Measurements from ENCODE around the gene CDAN1. TPM values are rescaled to one million over a fixed set of nuclear protein-coding genes. Genes with fewer than 3 reads are reported as not detected.

The CDAN1 gene
- total and polyA plus RNA-seq, 2 of the 8 experiments (the other 6 are each of a cell fraction or from before 2014, with no cell fraction given): 4.5 to 18.6 TPM

- Histone ChIP-seq H2BK15ac (ENCODE audit: low read length) (no peak overlapping the region), H4K5ac (ENCODE audit: insufficient read length, low read depth, low read length) (no peak overlapping the region), H2AFZ (ENCODE audit: low read length) (no peak overlapping the region), H4K91ac (replicated peaks; ENCODE audit: insufficient read length, low read length) (no peak overlapping the region), H2BK12ac (ENCODE audit: low read depth, low read length) (no peak overlapping the region), H3K18ac (ENCODE audit: extremely low read depth, low read length) (no peak overlapping the region), H3K27me3 (replicated peaks in 1 of 4; ENCODE audit: control insufficient read depth in 3 of 4, extremely low read depth in 1 of 4, insufficient read depth in 3 of 4, low read length in 3 of 4) (no peaks in the 10 kb centered on the region), H3K4me2 (ENCODE audit: insufficient read depth in 1 of 2, low read depth in 2 of 2, low read length in 2 of 2) (no peak overlapping the region), H2BK20ac (ENCODE audit: low read length) (no peak overlapping the region), H2BK5ac (ENCODE audit: low read depth, low read length) (no peak overlapping the region), H3K4ac (replicated peaks; ENCODE audit: insufficient read length, low read depth, low read length) (no peak overlapping the region), H3K23ac (ENCODE audit: insufficient read length) (no peak overlapping the region), H3K79me2 (ENCODE audit: control insufficient read depth in 1 of 2, insufficient read depth in 2 of 2, low read length in 2 of 2) (no peaks in the 10 kb centered on the region), H3K14ac (ENCODE audit: insufficient read length) (no peak overlapping the region), H2BK120ac (replicated peaks; ENCODE audit: low read depth, low read length) (no peak overlapping the region), H3K4me3 (ENCODE audit: extremely low read depth in 1 of 4, insufficient read depth in 2 of 4, low read depth in 3 of 4, low read length in 4 of 4) (no peak overlapping the region), H3K9me3 (ENCODE audit: insufficient read depth in 2 of 2, low read depth in 1 of 2, low read length in 1 of 2) (no peaks in the 10 kb centered on the region), H2AK5ac (ENCODE audit: low read depth, low read length) (no peak overlapping the region), H4K20me1 (replicated peaks in 1 of 2; ENCODE audit: control insufficient read depth in 1 of 2, insufficient read depth in 2 of 2, low read length in 2 of 2) (peaks cover 1 to 2% of the 10 kb centered on the region in 2 experiments), H3K56ac (replicated peaks; ENCODE audit: insufficient read length, low read depth, low read length) (no peak overlapping the region), H4K8ac (ENCODE audit: extremely low read depth, insufficient read depth, low read length) (no peak overlapping the region; the same call in 1 of the 2 replicates), H3K23me2 (ENCODE audit: low read depth, low read length) (no peaks in the 10 kb centered on the region), H3K79me1 (ENCODE audit: low read depth, low read length) (no peaks in the 10 kb centered on the region), H3K9ac (replicated peaks in 1 of 4; ENCODE audit: extremely low read depth in 1 of 4, low read depth in 3 of 4, low read length in 3 of 4) (no peak overlapping the region), H3K4me1 (replicated peaks in 1 of 4; ENCODE audit: control insufficient read depth in 3 of 4, insufficient read depth in 4 of 4, low read length in 3 of 4) (no peaks in the 10 kb centered on the region), H3K27ac (ENCODE audit: low read depth, low read length) (no peak overlapping the region), H3K36me3 (ENCODE audit: control insufficient read depth in 2 of 4, insufficient read depth in 4 of 4, low read length in 3 of 4) (peaks cover 0 to 12% (median under 1%) of the 10 kb centered on the region in 4 experiments; a peak in 3 of 8 replicates)
- DNase-seq (ENCODE audit: low read depth in 1 of 2, low spot score in 2 of 2) (no peak), FAIRE-seq (no peak)
- TF ChIP-seq BCL11A (IDR thresholded peaks at IDR 0.05; ENCODE audit: low read depth in 2 of 2, low read length in 2 of 2) (no peak), EP300 (IDR thresholded peaks at IDR 0.05; ENCODE audit: borderline replicate concordance in 1 of 2, low read depth in 2 of 2, low read length in 2 of 2) (no peak), CTBP2 (IDR thresholded peaks at IDR 0.05; ENCODE audit: borderline replicate concordance, insufficient read depth, insufficient read length, low read length) (no peak), USF2 (IDR thresholded peaks at IDR 0.05; ENCODE audit: low read length) (no peak), CREB1 (IDR thresholded peaks at IDR 0.05) (no peak), TCF12 (IDR thresholded peaks at IDR 0.05; ENCODE audit: low read depth, low read length) (no peak), RFX5 (IDR thresholded peaks at IDR 0.05; ENCODE audit: borderline replicate concordance, low read depth, low read length) (no peak), HDAC2 (IDR thresholded peaks at IDR 0.05; ENCODE audit: borderline replicate concordance in 1 of 2, low read depth in 2 of 2, low read length in 2 of 2) (no peak), BRCA1 (IDR thresholded peaks at IDR 0.05; ENCODE audit: low read depth, low read length) (no peak), SIX5 (IDR thresholded peaks at IDR 0.05; ENCODE audit: low read depth, low read length) (no peak), RBBP5 (IDR thresholded peaks at IDR 0.05; ENCODE audit: borderline replicate concordance, low read depth, low read length) (no peak)
- ChIA-PET CTCF (ENCODE audit: partially characterized antibody) (interaction anchor here (1.1 kb wide), 1 partner anchor 10 kb away, joined by 3 read pairs; no protein-coding TSS in a partner anchor), POLR2A (ENCODE audit: partially characterized antibody) (no interaction called here)
- WGBS, 2 experiments (ENCODE audit: extremely low coverage in 1 of 2, insufficient coverage in 1 of 2, insufficient read length in 1 of 2, insufficient replicate concordance in 2 of 2, low coverage in 1 of 2, low lambda C conversion rate in 2 of 2, missing lambda C conversion rate in 1 of 2): 89% methylated on average over 6 of the region's 6 CpGs; no CpG with 5 or more reads in 1 of the 2 experiments
Observed at GRCh38 chr15:42693496-42693895, 43.4 kb downstream of the CDAN1 start.
